ENCODE data around the gene LRP3. TPM values are rescaled to one million over a fixed set of nuclear protein-coding genes. Genes with fewer than 3 reads are reported as not detected.
"Not testable (repeated sequence)": the region's sequence is repeated elsewhere in the genome, so short reads cannot be mapped to it uniquely, and the experiment has no call there.

The LRP3 gene
- total RNA-seq, 2 donors from 2014 or later = 0.82 TPM; not detected in 1

DNA sequence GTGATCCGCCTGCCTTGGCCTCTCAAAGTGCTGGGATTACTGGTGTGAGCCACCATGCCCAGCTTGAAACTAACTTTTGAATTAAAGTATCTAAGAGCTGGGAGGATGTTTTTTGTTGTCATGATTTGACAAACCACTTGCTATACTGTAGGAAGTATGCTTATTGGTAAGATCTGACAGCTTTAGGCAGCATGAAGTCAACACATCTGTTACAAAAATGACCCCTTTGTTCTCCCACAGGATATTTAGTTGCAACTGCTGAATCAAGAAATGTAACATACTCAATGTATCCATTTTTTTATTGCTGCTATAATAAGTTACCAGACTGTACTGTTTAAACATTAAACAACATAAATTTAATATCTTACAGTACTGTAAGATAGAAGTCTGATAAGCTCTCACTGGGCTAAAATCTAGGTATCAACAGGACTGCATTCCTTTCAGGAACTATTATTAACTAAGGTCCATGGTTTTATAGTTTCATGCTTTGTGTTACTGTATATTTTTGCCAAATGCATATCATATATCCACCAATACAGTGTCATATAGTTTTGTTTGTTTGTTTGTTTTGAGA is 22.8 kb upstream of the LRP3 start:
- no peak for ATAC-seq
- no peak for DNase-seq (ENCODE audit: low spot score in 2 of 2)
- H3K27ac Mint-ChIP-seq = no peak overlapping the region
- H3K9me3 Mint-ChIP-seq = peaks cover 5 to 6% of the 10 kb centered on the region in 2 donors
- H3K36me3 Mint-ChIP-seq = peaks cover 18 to 24% of the 10 kb centered on the region in 2 donors

DNA sequence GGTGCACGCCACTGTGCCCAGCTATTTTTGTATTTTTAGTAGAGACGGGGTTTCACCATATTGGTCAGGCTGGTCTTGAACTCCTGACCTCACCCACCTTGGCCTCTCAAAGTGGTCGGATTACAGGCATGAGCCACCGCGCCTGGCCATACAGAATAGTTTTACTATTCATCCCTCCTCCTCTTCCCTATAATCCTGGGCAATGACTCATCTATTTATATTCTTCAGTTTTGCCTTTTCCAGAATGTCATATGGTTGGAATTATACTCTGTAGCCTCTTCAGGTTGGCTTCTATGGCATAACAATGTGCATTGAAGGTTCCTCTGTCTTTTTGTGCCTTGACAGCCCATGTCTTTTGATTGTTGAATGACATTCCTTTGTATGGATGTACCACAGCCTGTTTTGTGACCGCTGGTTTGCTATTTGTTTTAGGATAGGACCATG is 22.2 kb upstream of the LRP3 start:
- Mint-ChIP-seq H3K27ac (no peak overlapping the region), H3K36me3 (peaks cover 20 to 30% of the 10 kb centered on the region in 2 donors), H3K9me3 (peaks cover 5 to 6% of the 10 kb centered on the region in 2 donors)
- ATAC-seq = no peak
- DNase-seq (ENCODE audit: low spot score in 2 of 2) = no peak

GRCh38 chr19:33174186-33174585 is 19.9 kb upstream of the LRP3 start:
- ATAC-seq (no peak), DNase-seq (ENCODE audit: low spot score in 2 of 2) (no peak)
- no peak overlapping the region for H3K27ac Mint-ChIP-seq
- peaks cover 19 to 20% of the 10 kb centered on the region in 2 donors for H3K36me3 Mint-ChIP-seq
- H3K9me3 Mint-ChIP-seq = no peaks in the 10 kb centered on the region

DNA sequence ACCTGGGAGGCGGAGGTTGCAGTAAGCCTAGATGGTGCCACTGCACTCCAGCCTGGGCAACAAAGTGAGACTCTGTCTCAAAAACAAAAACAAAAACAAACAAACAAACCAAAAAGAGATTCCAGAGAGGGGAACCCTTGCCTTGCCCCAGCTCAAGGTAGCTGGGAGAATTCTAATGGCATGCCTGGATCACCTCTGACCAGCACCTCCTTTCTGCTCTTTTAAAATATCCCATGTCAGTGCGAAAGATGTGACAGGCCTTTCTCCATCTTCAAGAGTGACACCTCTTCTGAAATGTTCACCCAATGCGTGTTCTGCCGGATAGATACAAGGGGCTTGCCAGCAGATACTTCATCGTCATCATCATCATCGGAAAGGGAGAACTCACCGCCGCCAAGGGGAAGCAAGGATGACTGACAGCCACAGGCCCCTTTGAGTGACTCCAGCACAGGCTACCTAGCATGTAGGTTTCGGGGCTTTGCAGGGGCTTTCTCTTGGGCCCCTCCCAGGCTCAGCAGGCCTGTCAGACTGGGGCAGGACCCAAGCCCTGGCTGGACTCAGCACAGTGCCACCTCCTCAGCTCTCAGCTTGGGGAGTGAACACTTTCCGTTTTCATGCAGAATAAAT is 18.9 kb upstream of the LRP3 start:
- ATAC-seq (no peak), DNase-seq (ENCODE audit: low spot score in 2 of 2) (no peak)
- peaks cover 18 to 20% of the 10 kb centered on the region in 2 donors for H3K36me3 Mint-ChIP-seq
- peak overlapping the region in 1 of 2 donors; percentile 96 for H3K27ac Mint-ChIP-seq
- no peaks in the 10 kb centered on the region for H3K9me3 Mint-ChIP-seq

DNA sequence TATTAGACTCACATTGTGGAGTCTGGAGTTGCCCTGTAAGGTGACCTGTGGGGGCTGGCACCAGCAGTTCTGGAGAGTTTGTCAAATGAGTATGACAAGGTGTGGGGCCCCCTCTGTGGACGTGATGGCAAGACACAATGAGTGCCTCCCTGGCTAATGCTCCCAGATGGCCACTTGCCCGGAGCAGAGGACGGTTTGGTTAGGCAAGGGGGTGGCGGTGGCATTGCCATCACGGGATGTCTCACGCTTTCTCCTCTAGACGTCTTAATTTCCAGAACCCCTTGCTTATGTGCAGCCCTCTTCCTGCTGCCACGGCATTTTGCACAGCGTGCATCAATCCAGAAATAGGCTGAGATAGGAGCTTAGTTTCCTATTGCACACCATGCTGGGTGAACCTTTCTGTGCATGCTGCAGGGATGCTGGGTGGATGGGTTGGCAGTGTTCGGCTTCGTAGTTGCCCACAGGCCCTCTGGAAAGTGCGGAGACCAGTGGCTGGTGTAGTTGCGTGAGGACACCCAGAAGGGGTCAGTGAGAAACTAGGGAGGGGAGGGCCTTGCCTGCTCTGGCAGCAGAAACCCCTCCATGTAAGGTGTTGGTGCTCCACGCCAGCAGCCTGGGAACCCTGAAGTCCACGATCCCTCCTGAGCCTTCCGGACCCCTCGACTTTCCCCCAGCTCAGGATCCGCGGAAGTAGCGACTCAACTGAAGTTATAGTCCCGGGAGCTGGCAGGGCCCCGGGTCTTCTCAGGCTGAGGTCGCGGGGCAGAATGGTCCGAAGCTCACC is 18.1 kb upstream of the LRP3 start:
- Mint-ChIP-seq H3K36me3 (peaks cover 18 to 20% of the 10 kb centered on the region in 2 donors), H3K27ac (peak overlapping the region; percentile 96 to 100), H3K9me3 (no peaks in the 10 kb centered on the region)
- peak in 1 of 2 donors; percentile 2 for ATAC-seq
- DNase-seq (ENCODE audit: low spot score in 2 of 2) = peak in 1 of 2 donors; percentile 33

DNA sequence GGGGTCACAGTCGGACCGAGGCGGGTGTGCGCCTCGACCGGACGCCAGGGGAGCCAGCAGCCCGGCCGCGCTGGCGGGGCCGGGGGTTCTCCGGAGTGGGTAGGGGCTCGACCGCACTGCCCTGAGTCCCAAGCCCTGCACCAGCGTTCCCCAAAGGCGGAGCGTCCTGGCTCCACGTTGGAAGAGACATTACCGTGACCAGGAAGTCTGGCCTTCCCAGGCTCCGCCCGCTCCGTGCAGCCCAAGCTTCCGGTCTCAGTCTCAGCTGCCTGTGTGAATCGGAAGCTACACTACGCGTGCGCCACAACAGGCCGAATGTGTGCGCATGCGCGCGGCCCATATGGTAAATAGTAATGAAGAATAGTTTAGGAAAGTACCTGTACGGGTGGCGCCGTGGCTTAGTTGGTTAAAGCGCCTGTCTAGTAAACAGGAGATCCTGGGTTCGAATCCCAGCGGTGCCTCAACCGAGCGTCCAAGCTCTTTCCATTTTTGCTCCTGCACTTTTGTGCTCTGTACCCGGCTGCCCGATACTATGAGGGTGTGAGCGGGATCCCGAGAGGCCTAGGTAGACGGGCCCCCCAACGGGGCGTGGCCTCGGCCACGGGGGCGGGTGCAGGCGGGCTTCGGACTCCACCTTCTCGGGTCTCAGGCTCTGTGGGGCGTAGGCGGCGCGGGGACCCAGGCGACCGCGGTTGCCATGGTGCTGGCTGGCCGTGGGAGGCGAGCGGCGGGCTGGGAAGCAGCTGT is 17.3 kb upstream of the LRP3 start:
- peak; percentile 88 to 90 for ATAC-seq
- DNase-seq (ENCODE audit: low spot score in 2 of 2) = peak; percentile 95 to 97
- peaks cover 18 to 20% of the 10 kb centered on the region in 2 donors for H3K36me3 Mint-ChIP-seq
- H3K27ac Mint-ChIP-seq = peak overlapping the region; percentile 96 to 100
- H3K9me3 Mint-ChIP-seq = no peaks in the 10 kb centered on the region

GRCh38 chr19:33177417-33177979 is 16.6 kb upstream of the LRP3 start:
- DNase-seq (ENCODE audit: low spot score in 2 of 2) = no peak
- H3K9me3 Mint-ChIP-seq = no peaks in the 10 kb centered on the region
- ATAC-seq = peak in 1 of 2 donors; percentile 37
- H3K36me3 Mint-ChIP-seq = peaks cover 14 to 16% of the 10 kb centered on the region in 2 donors
- peak overlapping the region; percentile 79 to 96 for H3K27ac Mint-ChIP-seq

DNA sequence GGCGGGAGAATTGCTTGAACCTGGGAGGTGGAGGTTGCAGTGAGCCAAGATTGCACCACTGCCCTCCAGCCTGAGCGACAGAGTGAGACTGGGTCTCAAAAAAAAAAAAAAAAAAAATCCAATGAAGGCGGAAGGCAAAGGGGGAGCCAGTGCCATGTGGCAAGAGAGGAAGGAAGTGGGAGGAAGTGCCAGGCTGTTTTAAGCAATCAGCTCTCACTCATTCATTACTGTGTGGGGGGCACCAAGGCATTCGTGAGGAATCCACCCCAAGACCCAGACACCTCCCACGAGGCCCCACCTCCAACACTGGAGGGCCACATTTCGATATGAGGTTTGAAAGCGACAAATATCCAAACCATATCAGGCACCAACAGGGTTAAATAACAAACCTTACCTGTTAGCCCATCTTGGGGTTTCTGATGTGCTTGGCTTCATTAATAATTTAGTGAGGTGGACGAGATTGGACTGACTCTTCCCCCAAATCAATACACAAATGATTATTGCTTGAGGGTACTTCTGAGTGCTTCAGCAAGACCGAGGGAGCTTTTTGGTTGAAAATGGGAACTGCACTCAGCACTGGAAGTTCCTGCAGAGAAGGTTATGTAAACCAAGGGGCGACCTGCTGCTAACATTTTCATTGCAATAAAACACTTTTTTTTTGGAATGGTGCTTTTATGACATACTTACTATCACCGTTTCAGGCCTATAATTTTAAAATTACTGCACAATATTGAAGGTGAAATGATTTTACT is 7.5 kb upstream of the LRP3 start:
- Mint-ChIP-seq H3K9me3 (no peaks in the 10 kb centered on the region), H3K27ac (no peak overlapping the region), H3K36me3 (no peaks in the 10 kb centered on the region)
- no peak for DNase-seq (ENCODE audit: low spot score in 2 of 2)
- no peak for ATAC-seq

DNA sequence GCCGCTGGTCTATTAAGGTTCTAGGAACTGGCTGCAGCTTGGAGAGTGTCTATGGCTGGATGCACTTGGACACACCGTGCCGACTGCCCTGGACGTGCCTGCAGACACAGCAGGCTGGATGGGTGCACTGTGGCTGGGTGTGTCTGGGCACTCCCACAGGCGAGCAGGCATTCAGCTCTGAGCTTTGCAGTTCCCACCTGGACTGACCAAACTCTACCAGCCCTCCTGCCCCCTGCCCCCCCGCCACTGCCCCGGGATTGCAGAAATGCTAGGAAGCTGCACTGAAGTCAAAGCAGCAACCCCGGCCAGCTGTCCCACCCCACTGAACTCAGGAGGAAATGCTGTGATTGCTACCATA is 7.0 kb upstream of the LRP3 start:
- Mint-ChIP-seq H3K36me3 (no peaks in the 10 kb centered on the region), H3K9me3 (no peaks in the 10 kb centered on the region), H3K27ac (no peak overlapping the region)
- ATAC-seq = no peak
- no peak for DNase-seq (ENCODE audit: low spot score in 2 of 2)

DNA sequence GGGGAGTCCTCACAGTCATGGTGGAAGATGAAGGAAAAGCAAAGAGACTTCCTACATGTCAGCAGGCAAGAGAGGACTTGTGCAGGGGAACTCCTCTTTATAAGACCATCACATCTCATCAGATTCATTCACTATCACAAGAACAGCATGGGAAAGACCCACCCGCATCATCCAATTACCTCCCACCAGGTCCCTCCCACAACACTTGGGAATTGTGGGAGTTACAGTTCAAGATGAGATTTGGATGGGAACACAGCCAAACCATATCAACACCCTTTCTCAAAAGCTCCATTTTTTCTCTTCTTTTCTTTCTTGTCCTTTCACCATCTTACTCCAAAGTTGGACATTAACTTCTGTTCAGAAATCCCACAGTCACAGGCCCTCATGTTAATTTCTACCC is 4.7 kb upstream of the LRP3 start:
- ATAC-seq (no peak), DNase-seq (ENCODE audit: low spot score in 2 of 2) (no peak)
- Mint-ChIP-seq H3K27ac (no peak overlapping the region), H3K9me3 (no peaks in the 10 kb centered on the region), H3K36me3 (no peaks in the 10 kb centered on the region)

- not testable (repeated sequence) for ATAC-seq; H3K9me3 Mint-ChIP-seq; DNase-seq (ENCODE audit: low spot score in 2 of 2); H3K27ac Mint-ChIP-seq; H3K36me3 Mint-ChIP-seq
Observed at GRCh38 chr19:33191092-33191491, 3.0 kb upstream of the LRP3 start.

GRCh38 chr19:33191501-33191900 is 2.6 kb upstream of the LRP3 start:
- no peaks in the 10 kb centered on the region for H3K36me3 Mint-ChIP-seq
- DNase-seq (ENCODE audit: low spot score in 2 of 2) (no peak), ATAC-seq (no peak)
- H3K27ac Mint-ChIP-seq = no peak overlapping the region
- H3K9me3 Mint-ChIP-seq = no peaks in the 10 kb centered on the region

DNA sequence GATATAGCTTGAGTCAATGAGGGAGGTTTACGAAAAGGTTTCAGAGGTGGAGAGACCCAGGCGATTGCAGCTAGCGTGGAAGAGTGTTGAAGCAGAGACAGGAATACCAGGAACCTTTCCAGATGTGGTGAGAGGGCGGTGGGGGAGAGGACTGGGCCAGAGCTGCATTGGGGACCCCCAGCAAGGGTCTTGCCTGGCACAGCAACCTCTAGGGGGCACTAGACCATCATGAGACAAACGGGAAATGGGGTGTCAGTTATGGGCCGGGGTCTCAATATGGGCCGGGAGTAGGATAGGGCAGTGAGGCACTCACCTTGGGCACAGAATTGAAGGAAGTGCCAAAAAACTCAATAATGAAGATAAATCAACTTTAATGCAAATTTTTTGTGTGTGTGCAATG is 2.1 kb upstream of the LRP3 start:
- ATAC-seq (no peak), DNase-seq (ENCODE audit: low spot score in 2 of 2) (no peak)
- no peak overlapping the region for H3K27ac Mint-ChIP-seq
- no peaks in the 10 kb centered on the region for H3K9me3 Mint-ChIP-seq
- no peaks in the 10 kb centered on the region for H3K36me3 Mint-ChIP-seq

GRCh38 chr19:33193269-33193864 is 763 bp upstream of the LRP3 start:
- no peak for ATAC-seq
- H3K27ac Mint-ChIP-seq = no peak overlapping the region
- no peak for DNase-seq (ENCODE audit: low spot score in 2 of 2)
- H3K36me3 Mint-ChIP-seq = no peaks in the 10 kb centered on the region
- H3K9me3 Mint-ChIP-seq = no peaks in the 10 kb centered on the region

- ATAC-seq (peak in 1 of 2 donors; percentile 48), DNase-seq (ENCODE audit: low spot score in 2 of 2) (no peak)
- Mint-ChIP-seq H3K9me3 (no peaks in the 10 kb centered on the region), H3K36me3 (no peaks in the 10 kb centered on the region), H3K27ac (no peak overlapping the region)
Observed at GRCh38 chr19:33194532-33194885, 379 bp downstream of the LRP3 start.
